Stimulated activated CD8-positive, alpha-beta memory T cell treated with anti-CD3 and anti-CD28 coated beads, Interleukin-4, amount 100 ng/mL, for 4 hours (primary cell): ENCODE results near the gene PLCL1.

ENCODE experiments used
- DNase-seq, 2 donors: peaks; one replicate each; pipeline ENCODE4 v3.0.0-alpha.2; 2020; ENCODE audit warnings: low read depth in 2 of 2, low spot score in 1 of 2

The PLCL1 gene

DNA sequence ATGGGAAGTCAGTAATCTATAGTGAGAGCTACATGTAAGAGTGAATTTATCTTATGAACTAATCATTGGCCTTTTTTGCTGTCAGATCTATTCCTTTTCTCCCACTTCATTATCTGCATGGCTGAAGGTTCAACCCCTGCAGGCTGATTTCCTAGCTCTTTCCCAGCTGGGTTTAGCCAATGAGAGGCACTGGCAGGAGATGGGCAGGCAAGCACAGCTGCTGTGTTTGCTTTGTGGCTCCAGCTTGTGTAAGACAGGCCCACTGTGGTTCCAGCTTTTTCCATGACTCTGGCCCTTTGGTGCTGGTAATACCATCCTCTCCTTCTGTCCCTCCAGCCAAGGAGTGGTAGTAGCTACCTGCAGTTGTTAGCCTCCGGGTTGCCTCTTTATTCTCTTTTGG, 248.8 kb downstream of the PLCL1 start:
- DNase-seq = no peak

DNA sequence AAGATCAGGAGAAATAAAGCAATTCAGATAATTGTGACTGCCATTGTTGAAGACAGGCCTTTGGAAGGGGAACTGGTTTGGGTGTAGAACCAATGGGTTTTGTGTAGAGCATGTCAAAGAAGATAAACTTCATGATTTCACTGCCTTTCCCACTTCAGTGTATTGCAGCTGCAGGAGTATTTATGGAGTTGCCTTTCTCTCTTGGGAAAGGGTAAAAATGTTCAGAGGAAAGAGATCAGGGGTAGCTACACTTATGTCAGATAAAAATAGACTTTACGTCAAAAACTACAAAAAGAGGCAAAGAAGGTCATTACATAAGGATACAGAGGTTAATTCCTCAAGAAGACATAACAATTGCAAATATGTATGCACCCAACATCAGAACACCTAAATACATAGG, 249.4 kb downstream of the PLCL1 start:
- no peak for DNase-seq

GRCh38 chr2:198054299-198054698, 249.9 kb downstream of the PLCL1 start:
- no peak for DNase-seq

DNA sequence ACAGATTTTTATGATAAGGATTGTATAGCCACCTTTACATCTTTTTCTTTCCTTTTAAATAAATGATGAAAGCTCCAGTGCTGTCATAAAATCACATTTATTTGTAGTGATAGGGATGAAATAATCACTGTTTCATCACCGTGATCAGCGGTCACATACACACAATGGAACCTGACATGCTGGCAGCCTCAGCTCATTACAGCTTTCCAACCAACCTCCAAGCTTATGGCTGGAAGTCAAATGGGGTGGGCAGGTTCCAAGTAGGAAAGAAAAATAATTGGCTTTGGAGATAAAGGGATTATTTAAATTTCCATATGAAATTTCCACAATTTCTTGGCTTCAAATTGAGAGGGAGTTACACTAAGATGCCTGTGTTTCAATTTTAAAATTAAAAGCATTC, 251.3 kb downstream of the PLCL1 start:
- DNase-seq = no peak

- DNase-seq = no peak
Observed at GRCh38 chr2:198056836-198057235, 252.4 kb downstream of the PLCL1 start.

DNA sequence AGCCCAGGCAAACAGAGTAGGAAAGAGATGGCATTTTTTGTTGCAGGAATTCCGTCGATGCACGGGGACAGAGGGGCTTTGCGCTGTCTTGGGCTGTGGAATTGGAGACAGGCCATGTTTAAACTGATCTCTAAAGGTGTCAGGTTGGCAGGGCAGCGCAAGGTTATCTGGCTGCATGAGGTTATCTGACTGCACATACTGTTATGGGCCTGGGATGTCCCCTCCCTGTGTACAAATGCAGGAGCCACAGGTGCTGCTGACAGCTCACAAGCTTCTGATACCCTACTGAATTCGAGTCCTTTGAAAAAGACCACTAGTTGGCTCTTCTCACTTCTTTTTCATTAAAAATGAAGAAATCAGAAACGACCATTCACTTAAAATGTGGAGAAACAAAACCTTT, 255.4 kb downstream of the PLCL1 start:
- no peak for DNase-seq

DNA sequence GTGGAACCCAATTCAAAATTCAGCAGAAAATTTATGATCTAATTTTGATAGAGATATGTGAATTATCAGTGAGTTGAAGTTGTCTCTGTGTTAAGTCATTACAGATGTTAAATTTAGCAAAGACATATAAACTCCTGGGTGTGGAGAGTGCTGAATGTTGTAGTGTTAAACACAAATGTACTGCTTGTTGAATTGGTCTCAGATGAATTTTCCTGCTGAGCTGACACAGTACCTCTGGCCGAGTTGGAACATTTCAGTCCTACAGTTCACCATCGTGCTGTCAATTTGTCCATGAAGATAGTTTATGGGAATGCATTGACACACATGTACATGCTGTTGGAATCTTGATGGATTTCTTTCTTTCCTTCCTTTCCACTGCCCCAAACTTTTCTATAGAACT, 255.9 kb downstream of the PLCL1 start:
- no peak for DNase-seq

DNA sequence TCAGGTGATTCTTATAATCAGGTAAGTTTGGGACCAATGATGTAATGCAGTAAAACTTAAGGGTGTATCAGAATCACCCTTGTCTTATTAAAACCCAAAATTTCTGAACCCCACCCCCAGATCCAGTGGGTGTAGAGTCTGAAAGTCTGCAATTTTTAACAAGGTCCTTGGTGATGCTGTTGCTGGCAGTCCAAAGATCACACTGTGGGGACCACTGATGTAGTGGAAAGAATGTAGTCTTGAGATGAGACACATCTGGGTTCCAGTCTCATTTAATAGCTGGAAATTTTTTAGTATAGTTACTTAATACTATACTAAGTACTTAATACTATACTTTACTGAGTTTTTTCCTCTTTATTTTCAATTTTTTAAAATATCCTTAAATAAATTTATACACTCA, 258.4 kb downstream of the PLCL1 start:
- no peak for DNase-seq

DNA sequence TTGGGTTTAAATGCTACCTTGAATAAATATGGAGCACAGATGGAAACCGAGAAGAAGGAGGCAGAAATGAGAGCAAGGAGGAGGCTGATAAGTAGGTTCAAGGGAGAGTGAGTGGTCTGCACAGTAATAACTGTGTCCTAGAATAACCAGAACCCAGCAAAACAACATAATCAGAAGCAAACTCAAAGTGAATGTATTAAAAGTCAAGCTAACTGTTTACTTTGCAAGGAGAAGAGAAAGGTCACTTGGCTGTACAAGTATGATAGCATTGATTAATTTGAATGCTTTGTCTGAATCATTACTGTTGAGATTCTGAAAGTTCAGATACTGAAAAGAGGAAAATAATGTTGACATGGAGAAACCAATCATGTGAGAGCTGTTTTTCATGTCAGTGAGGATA, 258.8 kb downstream of the PLCL1 start:
- DNase-seq = no peak

DNA sequence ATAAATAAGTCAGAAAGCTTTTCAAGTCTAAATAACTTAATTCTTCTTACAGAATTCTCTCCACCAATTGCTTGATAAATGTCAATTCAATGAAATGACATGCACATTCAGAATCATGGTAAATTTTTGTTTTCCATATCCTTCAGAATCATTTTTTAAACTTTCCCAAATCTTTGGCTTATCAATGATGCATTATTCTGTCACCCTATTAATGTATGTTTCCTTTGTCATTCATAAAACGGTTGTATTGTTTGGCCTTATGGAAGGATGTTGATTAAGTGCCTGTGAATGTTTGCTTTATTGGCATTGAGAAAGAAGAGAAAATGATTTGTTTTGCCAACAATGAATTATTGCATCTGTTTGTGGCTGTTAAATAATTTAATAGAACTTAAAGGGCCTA, 260.9 kb downstream of the PLCL1 start:
- DNase-seq = no peak

- no peak for DNase-seq
Observed at GRCh38 chr2:198066597-198066996, 262.2 kb downstream of the PLCL1 start.

DNA sequence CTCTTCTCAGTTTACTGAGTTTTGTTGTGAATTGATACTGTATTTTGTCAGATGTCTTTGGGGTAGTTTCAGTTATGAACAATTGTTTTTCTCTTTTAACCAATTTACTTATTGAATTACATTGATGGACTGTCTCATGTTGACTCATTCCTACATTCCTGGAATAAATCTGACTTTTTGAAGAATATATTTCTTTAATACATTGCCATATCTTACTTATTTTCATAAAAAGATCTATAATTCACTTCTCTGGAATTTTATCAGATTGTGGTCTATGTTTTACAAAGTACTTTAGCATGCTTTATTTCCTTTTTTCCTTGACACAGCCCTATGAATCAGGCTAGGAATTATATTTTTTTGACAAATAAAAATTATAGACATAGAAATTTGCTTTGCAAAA, 268.3 kb downstream of the PLCL1 start:
- no peak for DNase-seq

- DNase-seq = no peak
Observed at GRCh38 chr2:198073253-198073652, 268.9 kb downstream of the PLCL1 start.

- DNase-seq = no peak
Observed at GRCh38 chr2:198077477-198077876, 273.1 kb downstream of the PLCL1 start.

DNA sequence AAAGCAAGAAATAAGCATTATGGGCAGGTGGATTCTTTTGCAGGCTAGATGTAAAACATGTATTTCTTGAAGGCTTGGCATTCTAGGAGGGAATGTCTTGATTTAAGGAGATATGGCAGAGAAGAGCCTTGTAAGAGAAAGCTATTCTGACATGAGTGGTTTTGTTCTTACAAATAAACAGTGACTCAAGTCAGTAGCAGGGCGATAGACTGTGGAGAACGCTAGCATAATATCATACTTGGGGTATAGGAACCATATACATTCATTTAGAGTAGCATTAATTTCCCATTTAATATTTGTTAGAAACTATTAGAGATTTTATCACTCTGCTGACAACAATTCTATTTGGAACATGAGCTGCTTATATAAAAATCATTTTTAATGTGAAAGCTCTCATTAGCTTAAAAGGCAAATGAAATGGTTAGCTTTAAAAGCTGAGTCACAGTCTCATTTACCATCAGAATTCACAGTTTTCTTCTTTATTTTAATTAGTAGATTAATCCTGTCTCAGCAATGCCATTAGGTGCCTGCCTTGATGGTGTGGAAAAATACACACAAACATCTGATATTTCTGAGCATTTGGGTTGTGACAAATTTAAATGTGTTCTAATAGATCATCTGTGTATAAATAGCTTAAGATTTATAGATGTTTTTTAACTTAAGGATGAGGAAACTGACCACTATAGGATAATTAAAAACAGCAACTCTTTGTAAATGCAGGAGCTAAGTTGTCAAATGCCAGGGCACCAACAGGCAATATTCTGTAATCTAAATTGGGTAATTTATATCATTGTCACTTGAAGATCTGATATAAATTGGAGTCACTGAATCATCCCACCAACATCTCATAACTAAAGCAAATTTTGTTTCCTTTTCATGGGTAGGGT, 276.7 kb downstream of the PLCL1 start:
- DNase-seq = no peak

- DNase-seq = no peak
Observed at GRCh38 chr2:198084156-198084555, 279.8 kb downstream of the PLCL1 start.

GRCh38 chr2:198096002-198096401, 291.6 kb downstream of the PLCL1 start:
- DNase-seq = no peak

DNA sequence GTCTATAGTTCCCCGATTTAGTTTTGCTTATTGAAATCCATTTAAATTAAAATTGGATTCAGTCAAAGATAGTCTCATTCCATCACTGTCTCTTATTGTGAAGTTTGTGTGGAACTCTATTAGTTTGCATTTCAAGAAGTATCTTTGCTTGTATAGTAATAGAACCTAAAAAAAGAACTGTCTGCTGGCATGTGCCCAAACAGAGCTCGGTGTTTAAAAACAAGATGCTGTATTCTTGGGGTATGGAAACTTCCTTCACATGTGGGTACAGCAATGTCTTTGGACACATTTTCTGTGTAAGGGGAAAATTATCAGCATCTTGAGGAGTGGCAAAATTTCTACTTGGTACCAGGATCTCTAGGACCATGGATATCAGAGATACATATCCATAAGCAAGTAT, 292.6 kb downstream of the PLCL1 start:
- no peak for DNase-seq

DNA sequence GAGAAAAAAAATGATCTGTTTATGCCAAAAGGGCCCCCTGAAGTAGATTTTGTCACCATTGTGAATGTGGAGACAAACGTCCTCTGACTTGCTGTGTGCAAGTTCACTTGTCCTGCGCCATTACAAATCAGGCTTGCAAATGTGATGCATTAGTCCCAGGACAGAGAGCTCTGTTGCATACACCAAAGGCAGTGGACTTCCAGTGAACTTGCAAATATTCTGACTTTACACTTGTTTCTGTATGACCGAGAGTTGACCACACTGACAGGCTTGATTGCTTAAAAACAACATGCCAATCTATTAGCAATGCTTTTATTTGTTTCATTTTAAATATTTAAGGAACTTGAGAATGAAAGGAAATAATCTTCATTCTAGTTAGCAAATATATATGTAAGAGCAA, 293.2 kb downstream of the PLCL1 start:
- DNase-seq = no peak

DNA sequence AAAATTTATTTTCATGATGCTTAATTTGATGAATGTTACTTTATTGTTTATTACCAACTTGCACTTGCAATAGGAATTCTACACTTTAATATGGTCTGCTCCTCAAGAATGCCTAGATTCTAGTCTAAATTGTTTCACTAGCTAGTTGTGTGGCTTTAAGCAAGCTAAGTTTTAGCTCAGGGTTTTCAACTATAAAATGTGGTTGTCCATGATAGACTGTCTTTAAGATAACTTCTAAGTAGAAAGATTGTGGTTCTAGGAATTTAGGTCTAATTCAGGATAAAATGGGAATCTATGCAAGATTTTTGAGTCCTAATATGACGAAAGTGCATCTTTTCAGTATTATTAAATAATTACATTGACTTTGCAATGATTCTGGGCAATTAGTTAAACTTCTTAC, 294.0 kb downstream of the PLCL1 start:
- DNase-seq = no peak

GRCh38 chr2:198098918-198099317, 294.5 kb downstream of the PLCL1 start:
- no peak for DNase-seq

GRCh38 chr2:198100346-198100745, 296.0 kb downstream of the PLCL1 start:
- no peak for DNase-seq

GRCh38 chr2:198101688-198102087, 297.3 kb downstream of the PLCL1 start:
- DNase-seq = no peak
